GM21528 (cell line): ENCODE data around the gene SPPL2A.
"Not testable (repeated sequence)": the region's sequence is repeated elsewhere in the genome, so short reads cannot be mapped to it uniquely, and the experiment has no call there.

Experiments used
- ATAC-seq: cut with Tn5 transposase; IDR thresholded peaks from one replicate; pipeline ENCODE4 v1.9.1; 2021; ENCODE audit warnings: mild to moderate bottlenecking, moderate library complexity; ENCODE audit not compliant: unreplicated experiment, low FRiP score

The SPPL2A gene

DNA sequence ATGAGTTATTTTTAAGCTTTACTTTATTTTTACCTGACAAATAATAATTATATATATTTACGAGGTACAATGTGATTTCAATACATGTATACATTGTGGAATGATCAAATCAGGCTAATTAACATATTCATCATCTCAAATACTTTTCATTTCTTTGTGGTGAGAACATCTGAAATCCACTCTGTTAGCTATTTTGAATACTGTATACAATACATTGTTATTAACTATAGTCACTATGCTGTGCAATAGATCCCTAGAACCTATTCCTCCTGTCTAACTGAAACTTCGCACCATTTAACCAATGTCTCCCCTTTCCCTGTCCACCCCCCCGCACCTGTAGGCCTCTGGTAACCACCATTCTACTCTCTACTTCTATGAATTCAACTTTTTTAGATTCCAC is 7.9 kb upstream of the SPPL2A start:
- ATAC-seq = no peak

DNA sequence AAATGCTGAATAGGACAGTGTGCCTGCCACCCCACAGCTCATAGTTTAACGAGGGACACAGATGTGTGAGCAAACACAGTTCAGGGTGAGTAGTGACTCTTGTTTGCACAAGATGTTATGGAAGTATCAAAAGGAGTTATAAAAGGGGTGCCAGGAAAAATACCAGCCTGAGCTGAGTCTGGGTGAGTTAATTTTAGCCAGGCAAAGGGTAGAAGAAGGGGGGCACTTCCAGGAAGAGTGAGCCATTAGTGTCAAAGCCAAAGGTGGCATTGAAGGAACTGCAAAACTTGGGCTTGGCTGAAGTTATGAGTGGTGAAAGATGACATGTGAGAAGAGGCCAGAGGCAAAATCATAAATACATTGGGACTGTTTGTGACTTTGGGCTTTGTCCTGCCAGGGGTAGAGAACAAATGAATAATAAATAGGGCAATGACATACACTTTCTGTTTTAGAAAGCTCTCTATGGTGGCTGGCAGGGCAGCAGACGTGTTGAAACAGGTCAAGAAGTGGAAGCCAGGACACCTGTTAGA is 1.9 kb upstream of the SPPL2A start:
- no peak for ATAC-seq

GRCh38 chr15:50764461-50765194 is 878 bp downstream of the SPPL2A start:
- peak; percentile 30 for ATAC-seq

DNA sequence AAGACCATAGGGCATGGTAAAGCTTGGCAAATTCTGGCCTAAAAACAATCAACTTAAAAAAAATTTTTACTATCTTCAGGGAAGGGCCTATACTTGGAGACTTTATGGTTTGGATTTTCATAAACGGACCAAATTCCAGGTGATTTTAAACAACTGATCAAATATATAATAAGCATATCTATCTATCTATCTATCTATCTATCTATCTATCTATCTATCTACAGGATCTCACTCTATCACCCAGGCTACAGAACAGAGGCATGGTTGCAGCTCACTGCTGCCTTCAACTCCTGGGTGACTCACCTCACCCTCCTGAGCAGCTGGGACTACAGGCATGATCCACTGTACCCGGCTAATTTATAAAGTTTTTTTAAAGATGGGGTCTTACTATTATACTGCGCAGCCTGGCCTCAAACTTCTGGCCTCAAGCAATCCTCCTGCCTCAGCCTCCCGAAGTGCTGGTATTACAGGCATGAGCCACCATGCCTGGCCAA is 6.7 kb downstream of the SPPL2A start:
- ATAC-seq = no peak

GRCh38 chr15:50753463-50753862 is 12.0 kb downstream of the SPPL2A start:
- ATAC-seq = no peak

DNA sequence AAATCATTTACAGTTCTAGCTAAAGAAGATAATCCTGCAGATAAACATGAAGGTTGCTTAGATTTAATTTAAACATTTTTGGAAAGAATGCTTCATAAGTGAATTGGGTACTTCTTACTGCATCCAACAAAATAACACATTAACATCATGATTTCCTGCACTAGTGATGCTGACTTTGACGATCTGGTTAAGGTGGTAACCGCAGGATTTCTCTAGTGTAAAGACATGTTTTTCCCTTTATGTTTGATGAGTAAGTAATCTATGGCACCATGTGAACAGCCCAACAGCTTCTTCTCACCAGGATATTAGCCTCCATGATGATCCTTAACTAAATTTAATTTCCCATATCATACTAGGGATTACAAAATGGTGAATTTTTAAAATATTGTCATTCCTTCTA is 14.1 kb downstream of the SPPL2A start:
- no peak for ATAC-seq

DNA sequence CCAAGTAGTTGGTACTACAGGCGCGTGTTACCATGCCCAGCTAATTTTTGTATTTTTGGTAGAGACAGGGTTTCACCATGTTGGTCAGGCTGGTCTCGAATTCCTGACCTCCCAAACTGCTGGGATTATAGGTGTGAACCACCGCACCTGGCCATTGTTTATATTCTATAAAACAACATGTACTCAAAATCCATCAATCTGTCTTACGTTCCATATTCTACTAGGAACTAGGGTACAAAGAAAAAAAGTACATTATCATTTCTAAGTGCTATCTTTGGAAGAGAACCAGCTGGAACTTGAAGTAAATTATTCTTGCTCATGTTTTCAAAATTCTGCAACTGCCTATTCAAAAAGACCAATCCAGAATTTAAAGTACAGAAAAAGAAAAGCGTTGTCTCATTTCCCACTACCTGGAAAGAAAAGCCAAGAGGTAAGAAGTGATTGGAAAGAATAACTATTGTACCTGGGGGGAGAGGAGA is 15.2 kb downstream of the SPPL2A start:
- ATAC-seq = no peak

- no peak for ATAC-seq
Measured at GRCh38 chr15:50747523-50747922, 18.0 kb downstream of the SPPL2A start.

DNA sequence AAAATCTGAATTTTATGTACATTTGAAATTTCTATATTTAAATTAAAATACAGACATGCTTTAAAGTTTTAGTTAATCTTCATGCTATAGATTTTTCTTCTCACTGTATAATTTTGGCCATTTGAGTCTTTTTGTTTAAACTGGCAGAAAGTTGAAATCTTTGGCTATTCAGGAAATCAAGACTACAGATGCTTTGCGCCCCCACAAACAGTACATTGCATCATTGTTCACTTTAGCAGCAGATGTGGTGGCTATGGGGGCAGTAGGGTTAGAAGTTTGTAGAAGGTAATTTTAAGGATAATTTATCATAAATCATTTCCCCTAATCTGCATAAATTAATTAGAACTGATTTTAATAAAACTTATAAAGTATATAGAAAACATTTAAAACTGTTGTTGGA is 20.9 kb downstream of the SPPL2A start:
- no peak for ATAC-seq

DNA sequence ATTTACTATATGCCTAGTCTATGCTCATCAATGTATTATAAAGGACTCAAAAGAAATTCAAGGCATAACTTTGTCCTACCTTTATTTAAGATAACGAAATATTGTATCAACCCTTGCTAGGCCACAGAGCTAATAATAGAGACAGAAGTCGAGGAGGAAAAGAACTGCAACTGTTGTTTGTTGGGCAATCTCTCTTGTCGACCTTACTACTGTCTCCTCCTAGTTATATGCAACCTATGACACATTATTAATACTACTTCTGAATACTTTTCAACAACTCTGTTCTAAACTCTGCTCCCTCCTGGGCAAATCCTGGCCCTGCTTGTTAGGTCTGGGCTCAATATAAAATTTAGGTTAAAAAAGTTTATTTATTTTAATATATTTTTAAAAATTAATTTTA is 24.6 kb downstream of the SPPL2A start:
- ATAC-seq = no peak

DNA sequence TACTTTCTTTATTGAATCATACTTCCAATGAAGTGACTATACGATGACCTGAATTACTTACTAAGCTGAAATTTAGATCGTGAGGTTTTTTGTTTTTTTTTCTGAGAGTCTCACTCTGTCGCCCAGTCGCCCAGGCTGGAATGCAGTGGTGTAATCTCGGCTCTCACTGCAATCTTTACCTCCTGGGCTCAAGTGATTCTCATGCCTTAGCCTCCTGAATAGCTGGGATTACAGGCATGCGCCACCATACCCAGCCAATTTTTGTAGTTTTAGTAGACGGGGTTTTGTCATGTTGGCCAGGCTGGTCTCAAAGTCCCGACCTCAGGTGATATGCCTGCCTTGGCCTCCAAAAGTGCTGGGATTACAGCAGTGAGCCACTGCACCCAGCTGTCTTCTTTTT is 28.7 kb downstream of the SPPL2A start:
- no peak for ATAC-seq

DNA sequence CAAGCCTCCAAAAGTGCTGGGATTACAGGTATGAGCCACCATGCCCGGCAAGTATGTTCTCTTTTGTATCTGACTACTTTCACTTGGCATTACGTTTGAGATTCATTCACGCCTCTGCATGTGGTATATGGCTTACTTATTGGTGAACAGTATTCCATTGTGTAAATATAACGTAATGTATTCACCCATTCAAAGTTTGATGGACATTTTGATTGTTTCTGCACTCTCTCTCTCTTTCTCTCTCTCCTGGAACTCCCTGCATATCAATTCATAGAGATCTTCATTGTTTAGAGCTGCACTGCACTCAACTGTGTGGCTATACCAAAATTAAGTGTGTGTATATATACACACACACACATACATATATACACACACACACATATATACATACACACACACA is 30.4 kb downstream of the SPPL2A start:
- no peak for ATAC-seq

- no peak for ATAC-seq
Measured at GRCh38 chr15:50726315-50726714, 39.2 kb downstream of the SPPL2A start.

DNA sequence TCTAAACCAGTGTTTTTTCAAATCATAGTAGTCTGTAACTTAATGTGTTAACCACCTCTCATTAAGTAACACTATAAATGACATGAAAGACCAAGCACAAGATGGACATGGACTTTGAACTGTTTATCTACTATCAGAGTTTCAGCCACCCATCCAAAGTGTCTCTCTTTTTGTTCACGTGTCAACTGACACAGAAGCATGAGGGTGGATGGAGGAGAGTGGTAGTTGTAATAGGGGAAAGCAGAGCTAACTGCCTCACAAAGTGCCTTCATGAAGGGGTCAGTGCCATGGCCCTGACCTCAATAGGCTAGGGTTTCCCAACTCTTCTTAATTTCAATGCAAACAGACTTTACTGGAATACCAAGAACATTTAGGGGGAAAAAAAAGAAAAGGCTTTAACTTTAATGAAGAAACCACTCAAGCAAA is 46.8 kb downstream of the SPPL2A start:
- ATAC-seq = no peak

DNA sequence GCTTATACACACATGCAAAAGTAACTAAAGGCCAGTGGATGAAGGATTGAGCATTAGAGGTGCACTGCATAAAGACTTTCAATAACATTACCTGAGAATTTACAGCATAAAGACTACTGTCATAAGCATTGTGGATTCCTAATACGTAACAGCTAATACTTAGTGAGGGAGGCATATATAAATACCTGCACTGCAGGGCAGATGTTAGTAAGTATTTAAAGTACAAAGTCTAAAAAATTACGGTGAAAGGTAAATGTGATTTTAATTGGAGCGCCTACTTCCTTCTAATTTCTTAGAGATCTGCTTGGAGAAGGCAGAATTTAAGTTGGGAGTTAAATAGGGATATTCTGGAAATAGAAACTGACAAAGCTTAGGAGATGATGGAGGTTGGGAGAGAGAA is 53.5 kb downstream of the SPPL2A start:
- no peak for ATAC-seq

DNA sequence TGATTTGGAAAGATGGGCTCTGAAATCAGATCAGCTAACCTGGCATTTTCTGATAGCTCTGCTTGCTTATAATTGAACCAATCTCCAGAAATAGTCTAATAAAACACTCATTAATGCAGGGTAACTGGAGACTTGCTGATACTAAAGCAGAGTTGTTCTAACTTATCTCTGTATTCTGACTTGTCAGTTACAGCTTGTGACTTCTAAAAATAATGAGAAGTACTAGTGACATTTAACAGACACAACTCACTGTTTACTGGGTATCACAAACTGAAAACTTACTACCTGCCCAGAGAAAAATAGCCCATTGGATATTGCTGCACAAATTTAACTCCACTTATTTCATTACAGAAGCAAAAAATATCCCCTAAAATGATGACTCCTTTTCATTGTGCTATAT is 54.9 kb downstream of the SPPL2A start:
- no peak for ATAC-seq

DNA sequence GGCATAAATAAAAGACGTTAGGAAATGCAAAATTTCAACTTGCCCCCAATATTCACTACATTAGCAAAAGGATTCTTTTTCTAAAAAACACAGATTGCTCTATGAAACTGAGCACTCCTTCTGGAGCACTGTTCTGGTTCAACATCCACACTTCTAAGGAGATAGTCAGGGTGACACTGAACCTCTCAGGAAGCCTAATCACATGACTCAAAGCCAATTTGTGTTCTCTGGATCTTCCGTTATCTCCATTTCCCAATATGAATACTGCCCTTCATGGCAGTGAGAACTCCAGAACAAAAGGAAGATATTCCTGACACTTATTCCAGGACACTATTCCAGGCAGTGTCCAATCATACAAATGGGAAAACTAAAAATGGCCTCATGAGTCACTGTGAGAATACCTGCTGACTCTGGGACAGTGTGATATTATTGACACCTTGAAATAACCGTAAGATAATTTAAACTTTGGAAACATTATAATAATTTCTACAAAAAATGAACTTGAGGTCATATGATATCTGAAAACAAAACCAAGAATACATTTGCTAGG is 57.6 kb downstream of the SPPL2A start:
- ATAC-seq = no peak

- ATAC-seq = no peak
Measured at GRCh38 chr15:50702762-50703334, 62.7 kb downstream of the SPPL2A start.

GRCh38 chr15:50698101-50698500 is 67.4 kb downstream of the SPPL2A start:
- no peak for ATAC-seq

GRCh38 chr15:50697109-50697797 is 68.3 kb downstream of the SPPL2A start:
- no peak for ATAC-seq

- ATAC-seq = not testable (repeated sequence)
Measured at GRCh38 chr15:50694634-50695165, 70.8 kb downstream of the SPPL2A start.
